Liver (tissue), 9 donors: ENCODE measurements around the gene DES. TPM values are rescaled to one million over a fixed set of nuclear protein-coding genes. Genes with fewer than 3 reads are reported as not detected.

Source experiments
- DNase-seq: peaks from one replicate; pipeline ENCODE4 v3.0.0-alpha.2; 2017; ENCODE audit warnings: low spot score
- H3K27ac ChIP-seq, 2 donors: one replicate each; pipeline ENCODE4 v1.7.0; 2013; ENCODE audit warnings: inconsistent platforms in 2 of 2, low read length in 2 of 2, control low read depth in 1 of 2, low read depth in 1 of 2, mild to moderate bottlenecking in 1 of 2
- H3K27me3 ChIP-seq, 4 donors: one replicate each; pipeline versions ENCODE4 v1.6.1 to v1.7.0; 2013; ENCODE audit warnings: low read length in 3 of 4, inconsistent platforms in 1 of 4, mild to moderate bottlenecking in 1 of 4, moderate library complexity in 1 of 4; ENCODE audit not compliant: control insufficient read depth in 4 of 4, insufficient read depth in 4 of 4
- H3K36me3 ChIP-seq, 4 donors: one replicate each; pipeline versions ENCODE4 v1.6.1 to v1.7.0; 2013; ENCODE audit warnings: low read length in 3 of 4, mild to moderate bottlenecking in 3 of 4, low read depth in 1 of 4, moderate library complexity in 1 of 4; ENCODE audit not compliant: control insufficient read depth in 4 of 4, insufficient read depth in 3 of 4
- H3K4me1 ChIP-seq, 4 donors: one replicate each; pipeline versions ENCODE4 v1.6.1 to v1.7.0; 2013; ENCODE audit warnings: low read length in 3 of 4, mild to moderate bottlenecking in 3 of 4, moderate library complexity in 1 of 4; ENCODE audit not compliant: control insufficient read depth in 4 of 4, insufficient read depth in 4 of 4
- H3K4me3 ChIP-seq, 3 donors: one replicate each; pipeline versions ENCODE4 v1.6.1 to v1.7.0; 2013; ENCODE audit warnings: low read length in 3 of 3, control low read depth in 1 of 3, low read depth in 1 of 3, mild to moderate bottlenecking in 1 of 3
- H3K9ac ChIP-seq, 2 donors: one replicate each; pipeline ENCODE4 v1.7.0; 2013; ENCODE audit warnings: low read length in 2 of 2, mild to moderate bottlenecking in 2 of 2, moderate library complexity in 2 of 2, control low read depth in 1 of 2, low read depth in 1 of 2
- H3K9me3 ChIP-seq, 4 donors: one replicate each; pipeline versions ENCODE4 v1.6.1 to v1.7.0; 2013; ENCODE audit warnings: low read length in 3 of 4; ENCODE audit not compliant: control insufficient read depth in 4 of 4
- ATF3 ChIP-seq: IDR thresholded peaks from 2 replicates; pipeline ENCODE4 v1.6.1; 2016; ENCODE audit warnings: antibody characterized with exemption
- EGR1 ChIP-seq, 2 donors: IDR thresholded peaks; 2 replicates each; pipeline ENCODE4 v1.6.1; 2016 to 2018; ENCODE audit warnings: antibody characterized with exemption in 2 of 2, low read depth in 2 of 2
- HNF4A ChIP-seq, 2 donors: conservative IDR thresholded peaks; 2 replicates each; pipeline ENCODE4 v1.6.1; 2016; ENCODE audit warnings: antibody characterized with exemption in 2 of 2, mild to moderate bottlenecking in 2 of 2
- JUND ChIP-seq, 2 donors: IDR thresholded peaks; 2 replicates each; pipeline ENCODE4 v1.6.1; 2016; ENCODE audit warnings: antibody characterized with exemption in 2 of 2
- NR2F2 ChIP-seq: IDR thresholded peaks from 2 replicates; pipeline ENCODE4 v1.6.1; 2016; ENCODE audit warnings: antibody characterized with exemption
- RAD21 ChIP-seq, 2 donors: IDR thresholded peaks; 2 replicates each; pipeline ENCODE4 v1.6.1; 2016; ENCODE audit warnings: antibody characterized with exemption in 2 of 2, mild to moderate bottlenecking in 2 of 2
- TAF1 ChIP-seq: conservative IDR thresholded peaks from 2 replicates; pipeline ENCODE4 v1.6.1; 2016; ENCODE audit warnings: antibody characterized with exemption, mild to moderate bottlenecking
- YY1 ChIP-seq: IDR thresholded peaks from 2 replicates; pipeline ENCODE4 v1.6.1; 2016; ENCODE audit warnings: antibody characterized with exemption, mild to moderate bottlenecking
- ZBTB33 ChIP-seq: IDR thresholded peaks from 2 replicates; pipeline ENCODE4 v1.6.1; 2016; ENCODE audit warnings: antibody characterized with exemption
- WGBS: extraction: QIAGEN DNeasy Blood & Tissue Kit; methylation state at CpG from one replicate; pipeline ENCODE4 v1.1.7; 2013; 5-methylcytosine and 5-hydroxymethylcytosine counted together
- polyA plus RNA-seq, 2 donors: library from polyadenylated mRNA; stranded (reverse) in 1 of 2; unstranded in 1 of 2; fragments of 200-250 nt in 1 of 2; fragments of >200 nt in 1 of 2; fragmentation: Nextera tagmentation in 1 of 2; extraction: Ambion mirVana in 1 of 2; gene quantifications; one replicate each; pipeline versions ENCODE4 v1.2.1 to v1.2.3, GENCODE V29; 2013 to 2015
- total RNA-seq, 2 donors: library from RNA; depleted of rRNA; stranded (reverse); fragments of >200 nt; gene quantifications; one replicate each; pipeline ENCODE4 v1.2.3, GENCODE V29; 2014
- TF ChIP-seq, protein P1 (sequence below): fragments of 150-350 bp; IDR thresholded peaks from 2 replicates; pipeline ENCODE4 v1.5.1; 2017; ENCODE audit warnings: improper control_type of control experiment, low read depth, low read length; ENCODE audit not compliant: missing input control
- TF ChIP-seq, protein P2 (sequence below): IDR thresholded peaks from 2 replicates; pipeline ENCODE4 v1.6.1; 2016; ENCODE audit warnings: antibody characterized with exemption, mild to moderate bottlenecking
- donor health status: healthy.
- donor health status: healthy.
- donor health status: healthy.
- donor health status: healthy.
- donor health status: healthy.

Gene DES
- total and polyA plus RNA-seq, 4 donors, result 0.15 to 50.0 (median 3.2) TPM

DNA sequence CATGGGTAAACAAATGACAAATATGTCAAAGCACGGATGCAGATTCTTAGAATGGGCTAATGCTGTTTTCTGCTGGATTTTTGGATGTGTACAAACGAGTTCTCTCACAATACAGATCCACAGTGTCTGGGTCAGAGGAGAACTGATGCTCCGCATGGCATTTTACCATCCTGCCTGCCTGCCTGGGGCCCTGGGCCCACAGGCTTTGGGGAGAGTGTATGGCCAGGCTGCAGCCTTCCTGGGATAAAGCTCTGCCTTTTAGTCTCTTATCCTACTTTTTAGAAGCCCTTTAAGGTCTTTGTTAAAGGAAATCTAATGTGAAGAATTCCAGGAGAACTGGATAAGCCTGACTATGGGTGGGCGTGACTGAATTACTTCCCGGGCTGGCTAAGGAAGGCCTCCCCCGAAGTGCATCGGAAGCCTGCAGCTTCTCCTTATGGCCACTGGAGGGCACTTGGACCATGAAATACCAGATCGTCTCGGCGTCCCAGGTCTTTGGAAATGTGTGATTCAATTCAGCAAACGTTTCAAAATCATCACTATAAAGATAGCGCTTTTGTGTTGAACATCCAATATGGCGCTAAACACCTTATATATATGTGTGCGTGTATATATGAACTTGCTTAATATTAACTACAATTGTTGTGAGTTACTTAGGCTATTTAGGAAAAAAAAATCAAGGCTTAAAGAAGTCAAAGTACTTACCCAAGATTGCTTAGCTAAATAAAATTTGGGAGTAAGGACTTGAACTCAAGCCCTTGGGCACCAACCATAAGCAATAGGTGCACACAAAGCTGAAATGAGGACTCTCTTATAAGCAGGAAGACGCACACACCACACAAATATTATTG is 15.3 kb upstream of the DES start:
- DNase-seq, result no peak
- TF ChIP-seq RAD21 (IDR thresholded peaks at IDR 0.05) (peak; percentile 90 to 91), JUND (IDR thresholded peaks at IDR 0.05) (no peak), ATF3 (no peak)
- TF ChIP-seq, protein P1, sequence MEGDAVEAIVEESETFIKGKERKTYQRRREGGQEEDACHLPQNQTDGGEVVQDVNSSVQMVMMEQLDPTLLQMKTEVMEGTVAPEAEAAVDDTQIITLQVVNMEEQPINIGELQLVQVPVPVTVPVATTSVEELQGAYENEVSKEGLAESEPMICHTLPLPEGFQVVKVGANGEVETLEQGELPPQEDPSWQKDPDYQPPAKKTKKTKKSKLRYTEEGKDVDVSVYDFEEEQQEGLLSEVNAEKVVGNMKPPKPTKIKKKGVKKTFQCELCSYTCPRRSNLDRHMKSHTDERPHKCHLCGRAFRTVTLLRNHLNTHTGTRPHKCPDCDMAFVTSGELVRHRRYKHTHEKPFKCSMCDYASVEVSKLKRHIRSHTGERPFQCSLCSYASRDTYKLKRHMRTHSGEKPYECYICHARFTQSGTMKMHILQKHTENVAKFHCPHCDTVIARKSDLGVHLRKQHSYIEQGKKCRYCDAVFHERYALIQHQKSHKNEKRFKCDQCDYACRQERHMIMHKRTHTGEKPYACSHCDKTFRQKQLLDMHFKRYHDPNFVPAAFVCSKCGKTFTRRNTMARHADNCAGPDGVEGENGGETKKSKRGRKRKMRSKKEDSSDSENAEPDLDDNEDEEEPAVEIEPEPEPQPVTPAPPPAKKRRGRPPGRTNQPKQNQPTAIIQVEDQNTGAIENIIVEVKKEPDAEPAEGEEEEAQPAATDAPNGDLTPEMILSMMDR, result peak; percentile 92
- no peaks in the 10 kb centered on the region for H3K9me3 ChIP-seq
- no peak overlapping the region for H3K9ac ChIP-seq
- H3K4me3 ChIP-seq, result no peak overlapping the region
- peaks cover 0 to 12% (median 10%) of the 10 kb centered on the region in 4 donors for H3K4me1 ChIP-seq
- no peaks in the 10 kb centered on the region for H3K27me3 ChIP-seq
- no peak overlapping the region for H3K27ac ChIP-seq
- 20% methylated on average over 15 of the region's 15 CpGs for WGBS
- no peaks in the 10 kb centered on the region for H3K36me3 ChIP-seq

DNA sequence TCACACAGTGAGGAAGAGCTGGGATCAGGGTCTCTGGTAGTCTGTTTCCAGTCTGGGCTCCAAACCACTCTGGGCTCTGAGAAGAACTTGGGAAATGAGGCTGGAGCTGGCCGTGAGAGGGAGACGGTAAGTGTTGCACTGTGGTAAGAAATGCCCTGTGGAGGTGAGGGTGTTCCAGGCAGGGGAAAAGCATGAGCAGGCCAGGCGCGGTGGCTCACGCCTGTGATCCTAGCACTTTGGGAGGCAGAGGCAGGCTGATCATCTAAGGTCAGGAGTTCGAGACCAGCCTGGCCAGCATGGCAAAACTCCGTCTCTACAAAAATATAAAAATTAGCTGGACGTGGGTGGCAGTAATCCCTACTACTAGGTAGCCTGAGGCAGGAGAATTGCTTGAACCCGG is 14.3 kb upstream of the DES start:
- Histone ChIP-seq H3K4me1 (peaks cover 0 to 8% (median 6%) of the 10 kb centered on the region in 4 donors), H3K27me3 (no peaks in the 10 kb centered on the region), H3K36me3 (no peaks in the 10 kb centered on the region), H3K9ac (no peak overlapping the region), H3K27ac (no peak overlapping the region), H3K4me3 (no peak overlapping the region), H3K9me3 (no peaks in the 10 kb centered on the region)
- no peak for TF ChIP-seq TAF1
- WGBS, result 88% methylated on average over 9 of the region's 9 CpGs
- no peak for DNase-seq

- Histone ChIP-seq H3K27me3 (no peaks in the 10 kb centered on the region), H3K4me1 (peaks cover 0 to 3% (median 2%) of the 10 kb centered on the region in 4 donors), H3K9ac (no peak overlapping the region), H3K36me3 (no peaks in the 10 kb centered on the region), H3K9me3 (no peaks in the 10 kb centered on the region), H3K4me3 (no peak overlapping the region), H3K27ac (no peak overlapping the region)
- TF ChIP-seq EGR1 (IDR thresholded peaks at IDR 0.05; ENCODE audit: low read depth in 2 of 2) (no peak), NR2F2 (no peak), TAF1 (no peak), ZBTB33 (no peak), YY1 (no peak), HNF4A (conservative IDR thresholded peaks at IDR 0.05) (no peak)
- TF ChIP-seq, protein P2, sequence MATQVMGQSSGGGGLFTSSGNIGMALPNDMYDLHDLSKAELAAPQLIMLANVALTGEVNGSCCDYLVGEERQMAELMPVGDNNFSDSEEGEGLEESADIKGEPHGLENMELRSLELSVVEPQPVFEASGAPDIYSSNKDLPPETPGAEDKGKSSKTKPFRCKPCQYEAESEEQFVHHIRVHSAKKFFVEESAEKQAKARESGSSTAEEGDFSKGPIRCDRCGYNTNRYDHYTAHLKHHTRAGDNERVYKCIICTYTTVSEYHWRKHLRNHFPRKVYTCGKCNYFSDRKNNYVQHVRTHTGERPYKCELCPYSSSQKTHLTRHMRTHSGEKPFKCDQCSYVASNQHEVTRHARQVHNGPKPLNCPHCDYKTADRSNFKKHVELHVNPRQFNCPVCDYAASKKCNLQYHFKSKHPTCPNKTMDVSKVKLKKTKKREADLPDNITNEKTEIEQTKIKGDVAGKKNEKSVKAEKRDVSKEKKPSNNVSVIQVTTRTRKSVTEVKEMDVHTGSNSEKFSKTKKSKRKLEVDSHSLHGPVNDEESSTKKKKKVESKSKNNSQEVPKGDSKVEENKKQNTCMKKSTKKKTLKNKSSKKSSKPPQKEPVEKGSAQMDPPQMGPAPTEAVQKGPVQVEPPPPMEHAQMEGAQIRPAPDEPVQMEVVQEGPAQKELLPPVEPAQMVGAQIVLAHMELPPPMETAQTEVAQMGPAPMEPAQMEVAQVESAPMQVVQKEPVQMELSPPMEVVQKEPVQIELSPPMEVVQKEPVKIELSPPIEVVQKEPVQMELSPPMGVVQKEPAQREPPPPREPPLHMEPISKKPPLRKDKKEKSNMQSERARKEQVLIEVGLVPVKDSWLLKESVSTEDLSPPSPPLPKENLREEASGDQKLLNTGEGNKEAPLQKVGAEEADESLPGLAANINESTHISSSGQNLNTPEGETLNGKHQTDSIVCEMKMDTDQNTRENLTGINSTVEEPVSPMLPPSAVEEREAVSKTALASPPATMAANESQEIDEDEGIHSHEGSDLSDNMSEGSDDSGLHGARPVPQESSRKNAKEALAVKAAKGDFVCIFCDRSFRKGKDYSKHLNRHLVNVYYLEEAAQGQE, result no peak
- TF ChIP-seq, protein P1, result no peak
- no peak for DNase-seq
- 83% methylated on average over 10 of the region's 10 CpGs for WGBS
Observed at GRCh38 chr2:219404291-219404910, 13.8 kb upstream of the DES start.
